IPS DF 4.7 (cell line): ENCODE data around the gene ZNF639.

ENCODE experiments used
- DNase-seq: peaks from one replicate; pipeline ENCODE4 v3.0.0-alpha.2; 2013; ENCODE audit warnings: low spot score; ENCODE audit errors: extremely low read depth

The ZNF639 gene

DNA sequence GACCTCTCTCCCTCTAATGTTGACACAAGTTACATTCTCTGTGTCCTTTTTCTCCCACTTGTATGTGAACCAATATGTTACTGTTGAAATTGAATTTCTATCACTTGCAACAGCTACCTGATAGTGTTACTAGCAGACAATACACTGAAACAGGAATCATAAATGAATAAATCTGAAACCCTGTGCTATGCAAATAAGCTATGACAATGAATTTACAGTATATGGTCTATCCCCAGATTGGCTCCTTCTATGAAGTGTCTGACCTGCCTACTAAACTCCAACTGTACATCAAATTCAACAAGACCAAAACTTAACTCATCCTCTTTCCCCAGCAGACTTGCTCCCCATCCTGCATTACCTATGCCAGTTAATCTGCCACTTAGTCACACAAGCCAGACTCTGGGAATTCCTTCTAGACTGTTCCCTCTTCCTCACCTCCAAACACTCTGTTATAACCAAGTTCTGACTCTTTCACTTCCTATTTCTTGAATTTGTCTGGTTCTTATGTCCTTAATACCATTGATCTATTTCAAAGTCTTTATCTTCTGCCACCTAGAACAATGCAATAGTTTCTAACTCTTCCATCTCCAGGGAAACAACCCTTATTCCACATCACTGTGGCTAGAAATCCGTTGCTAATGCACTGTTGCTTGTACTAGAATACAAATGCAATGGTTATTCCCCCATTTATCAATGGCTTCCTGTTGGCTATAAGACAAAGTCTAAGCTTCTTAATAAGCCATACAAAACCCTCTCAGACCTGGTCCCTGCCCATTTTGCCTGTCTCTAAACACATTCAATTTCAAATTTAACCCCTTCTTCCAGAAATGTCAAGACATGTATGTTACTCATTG lies 13.4 kb upstream of the ZNF639 start:
- no peak for DNase-seq

DNA sequence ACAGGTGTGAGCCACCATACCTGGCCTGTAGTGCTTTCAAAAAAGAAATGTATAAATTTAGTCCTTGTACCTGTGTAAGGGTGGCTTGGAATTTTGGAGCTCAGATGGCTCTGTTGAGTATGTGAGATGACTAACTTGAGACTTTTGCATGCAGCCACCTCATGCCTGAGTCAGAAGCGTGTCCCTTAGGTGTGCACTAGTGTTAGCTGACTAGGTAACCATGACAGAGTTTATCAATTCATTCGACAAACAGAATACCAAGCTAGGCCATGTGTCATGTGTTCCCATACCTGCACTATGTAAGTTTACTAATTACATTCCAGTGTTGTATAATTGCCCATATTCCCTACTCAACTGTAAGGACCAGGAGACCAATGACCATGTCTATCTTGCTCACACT lies 4.0 kb upstream of the ZNF639 start:
- DNase-seq: no peak

DNA sequence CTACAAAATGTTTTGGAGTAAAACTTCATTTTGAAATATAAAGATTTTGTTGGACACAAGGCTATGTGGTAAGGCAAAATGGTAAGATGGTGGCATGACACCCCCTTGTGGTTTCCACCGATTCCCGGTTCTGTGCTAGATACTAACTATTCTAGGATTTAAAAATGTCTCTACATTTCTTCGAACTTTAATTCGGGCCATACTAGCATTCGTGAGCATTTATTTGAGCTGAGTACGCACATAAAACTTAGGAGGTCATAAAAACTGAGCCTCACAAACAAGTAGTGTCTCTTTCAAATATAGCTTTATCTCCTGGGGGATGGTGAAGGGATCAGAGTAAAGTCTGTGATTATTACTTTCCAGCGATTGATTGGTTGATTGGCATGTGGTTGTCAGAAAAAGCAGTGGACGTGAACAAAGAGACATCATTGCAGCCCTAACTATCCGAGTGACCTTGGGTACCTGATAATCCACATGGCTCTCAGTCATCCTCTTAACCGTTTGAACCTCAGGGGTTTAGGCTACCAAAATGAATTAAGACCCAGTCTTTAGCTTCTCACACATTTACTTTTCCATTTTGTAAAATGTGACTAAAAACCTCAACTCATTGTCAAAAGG lies 1.1 kb upstream of the ZNF639 start:
- DNase-seq: no peak

DNA sequence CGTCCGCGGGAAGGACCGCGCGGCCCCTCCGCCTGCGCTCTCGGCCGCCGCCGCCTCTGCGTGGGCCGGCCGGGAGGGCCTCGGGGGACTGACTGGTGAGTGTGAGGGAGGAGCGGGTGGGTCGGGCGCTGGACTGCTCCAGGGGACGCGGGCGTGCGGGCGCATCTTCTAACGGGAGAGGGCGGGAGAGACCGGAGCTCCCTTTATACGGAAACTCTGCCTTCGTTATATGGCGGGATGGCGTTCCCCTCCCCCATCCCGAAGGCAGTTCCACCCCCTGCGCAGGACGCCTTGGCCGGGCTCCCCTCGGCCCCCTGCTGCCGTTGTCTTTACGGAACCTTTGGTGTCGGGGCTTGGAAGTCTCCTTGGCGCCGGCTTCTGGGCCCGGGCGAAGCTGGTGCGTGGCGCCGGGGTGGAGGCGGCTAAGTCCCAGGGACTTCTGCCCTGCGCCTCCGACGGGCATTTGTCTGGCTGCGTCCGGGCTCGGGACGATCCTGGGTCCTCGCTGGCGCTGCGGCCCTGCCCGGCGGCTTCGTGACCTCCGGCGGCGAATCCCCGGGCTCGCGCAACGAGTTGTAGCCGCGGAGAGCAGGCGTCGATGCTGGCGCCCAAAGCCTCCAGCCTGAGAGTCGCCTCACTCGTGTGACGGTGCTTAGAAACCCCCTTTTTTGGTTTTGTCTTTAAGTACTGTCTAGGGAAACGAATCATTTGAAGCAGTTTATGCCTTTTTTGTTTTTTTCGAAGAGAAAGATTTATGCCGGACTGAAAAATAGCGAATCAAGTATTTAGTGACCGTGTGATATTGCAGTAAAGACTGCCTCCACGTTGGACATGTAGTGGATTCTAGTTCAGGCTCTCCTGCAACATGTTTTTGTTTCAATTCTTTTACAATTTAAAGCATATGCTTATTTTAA lies 623 bp downstream of the ZNF639 start:
- no peak for DNase-seq

DNA sequence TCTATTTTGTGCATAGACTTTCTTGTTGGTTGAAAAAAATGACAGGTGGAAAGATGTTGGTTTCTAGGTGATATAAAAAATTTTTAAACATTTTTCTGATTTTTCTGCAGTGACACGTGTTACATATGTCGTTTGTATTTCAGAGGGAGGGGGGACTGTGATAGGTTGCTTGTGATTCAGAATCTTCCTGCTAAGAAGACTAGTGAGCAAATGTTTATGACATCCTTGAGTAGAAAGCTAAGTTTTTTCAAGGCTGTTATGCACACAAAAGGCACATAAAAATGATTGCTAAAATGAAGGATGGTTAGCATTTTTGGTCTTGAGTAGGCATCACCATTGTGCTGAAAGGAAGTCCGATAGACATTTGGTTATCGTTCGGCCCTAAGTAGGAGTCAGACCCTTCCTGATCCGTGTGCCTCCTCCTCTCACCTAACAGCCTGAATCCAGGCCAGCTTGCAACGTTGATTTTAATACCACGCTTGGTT lies 1.5 kb downstream of the ZNF639 start:
- DNase-seq: no peak

DNA sequence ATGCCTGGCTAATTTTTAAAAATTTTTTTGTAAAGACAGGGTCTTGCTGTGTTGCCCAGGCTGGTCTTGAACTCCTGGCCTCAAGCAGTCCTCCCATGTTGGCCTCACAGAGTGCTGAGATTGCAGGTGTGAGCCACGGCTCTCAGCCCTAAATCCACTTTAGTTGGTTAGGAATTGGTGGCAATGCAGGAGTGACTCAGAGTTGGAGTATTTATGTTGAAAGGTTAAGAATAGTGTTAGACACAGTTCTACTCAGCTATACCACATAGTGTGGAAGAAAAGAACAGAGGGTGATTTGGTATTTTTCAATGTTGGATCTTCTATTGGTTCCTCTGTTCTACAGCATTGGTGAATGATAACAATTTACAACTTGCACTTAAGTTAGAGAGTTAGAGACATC lies 7.6 kb downstream of the ZNF639 start:
- DNase-seq: no peak

DNA sequence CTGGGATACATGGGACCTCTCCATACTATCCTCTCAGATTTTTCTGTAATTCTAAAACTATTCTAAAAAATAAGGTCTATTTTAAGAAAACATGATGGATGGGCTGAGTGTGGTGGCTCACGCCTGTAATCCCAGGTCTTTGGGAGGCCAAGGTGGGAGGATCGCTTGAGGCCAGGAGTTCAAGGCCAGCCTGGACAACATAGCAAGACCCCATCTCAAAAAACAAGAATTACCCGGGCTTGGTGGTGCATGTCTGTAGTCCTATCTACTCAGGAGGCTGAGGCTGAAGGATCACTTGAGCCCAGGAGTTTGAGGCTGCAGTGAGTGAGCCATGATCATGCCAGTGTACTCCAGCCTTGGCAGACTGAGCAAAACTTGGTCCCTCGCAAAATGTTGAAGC lies 9.4 kb downstream of the ZNF639 start:
- no peak for DNase-seq

DNA sequence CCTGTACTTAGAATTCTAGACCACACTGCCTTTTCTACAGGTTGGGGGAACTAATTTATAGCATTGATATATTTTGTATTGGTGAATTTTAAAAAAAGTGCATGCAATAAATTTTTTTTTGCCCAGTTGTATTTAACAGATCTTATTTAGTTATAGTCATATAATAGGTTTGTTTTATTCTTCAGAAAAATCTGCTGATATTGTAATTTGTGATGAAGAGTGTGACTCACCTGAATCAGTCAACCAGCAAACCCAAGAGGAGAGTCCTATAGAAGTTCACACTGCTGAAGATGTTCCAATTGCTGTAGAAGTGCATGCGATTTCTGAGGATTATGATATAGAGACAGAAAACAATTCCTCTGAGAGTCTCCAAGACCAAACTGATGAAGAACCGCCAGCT lies 10.3 kb downstream of the ZNF639 start:
- DNase-seq: no peak

DNA sequence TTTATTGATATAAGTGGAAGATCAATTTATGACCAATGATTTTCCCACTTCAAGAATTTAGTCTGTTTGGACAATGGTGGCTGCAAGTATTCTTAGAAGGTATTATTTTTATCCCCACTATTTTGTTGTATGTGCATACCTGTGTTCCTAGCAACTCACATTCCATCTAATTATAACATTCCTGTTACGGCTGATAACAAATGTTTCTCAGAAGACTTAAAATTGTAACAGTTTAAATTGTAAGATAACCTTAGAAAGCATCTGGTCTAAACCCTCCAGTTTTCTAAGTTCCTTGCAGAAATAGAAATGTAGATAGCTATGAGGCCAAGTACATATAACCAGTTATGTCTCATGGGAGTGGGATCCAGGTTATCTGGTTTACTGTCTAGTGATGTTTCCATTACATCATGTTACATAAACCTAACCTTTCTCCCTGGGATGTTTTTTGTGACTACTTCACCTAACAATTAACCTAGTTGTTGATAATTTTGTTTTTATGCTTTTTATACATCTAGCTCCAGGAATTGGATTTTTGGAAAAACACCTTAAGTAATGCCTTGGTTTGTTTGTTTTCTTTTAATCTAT lies 13.6 kb downstream of the ZNF639 start:
- DNase-seq: no peak

DNA sequence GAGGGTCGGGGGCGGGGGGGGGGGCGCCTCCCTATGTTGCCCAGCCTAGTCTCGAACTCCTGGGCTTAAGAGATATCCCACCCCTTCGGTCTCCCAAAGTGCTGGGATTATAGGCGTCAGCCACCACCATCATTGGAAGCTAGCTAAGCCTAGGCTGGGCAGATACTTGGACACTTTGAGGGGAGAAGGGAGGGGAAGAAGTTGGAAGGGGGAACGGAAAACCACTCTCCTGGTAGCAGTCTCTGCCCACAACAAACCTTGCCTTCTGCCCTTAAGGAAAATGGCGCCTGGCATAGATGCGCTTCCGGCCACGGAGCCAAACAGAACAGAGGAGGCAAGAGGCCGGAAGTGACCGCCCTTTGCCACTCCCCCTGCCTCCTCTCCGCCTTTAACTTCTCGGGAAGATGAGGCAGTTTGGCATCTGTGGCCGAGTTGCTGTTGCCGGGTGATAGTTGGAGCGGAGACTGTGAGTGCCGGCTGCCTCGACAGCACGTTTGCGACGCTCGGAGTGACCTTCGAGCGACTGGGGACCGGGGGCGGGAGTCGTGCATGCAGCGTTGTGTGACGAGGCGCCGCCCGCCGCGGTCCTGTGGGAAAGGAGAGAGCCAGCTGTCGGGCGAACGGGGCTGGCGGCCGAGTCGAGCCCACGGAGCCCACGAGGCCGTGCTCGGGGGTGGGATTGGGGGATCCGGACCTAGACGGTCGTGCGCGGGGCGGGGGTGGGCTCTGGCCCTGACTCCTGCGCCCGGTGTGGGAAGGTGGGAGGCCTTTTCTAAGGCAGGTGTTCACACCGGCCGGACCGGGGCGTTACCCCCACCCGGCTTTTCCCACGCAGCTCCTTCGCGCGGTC lies 24.7 kb downstream of the ZNF639 start, which contains the start of gene MFN1:
TSS of gene MFN1 (plus strand) at position 365 of the 850 bp plus-strand sequence. CDS start 1,143 bp downstream, outside the sequence.
- peak; percentile 84 for DNase-seq

DNA sequence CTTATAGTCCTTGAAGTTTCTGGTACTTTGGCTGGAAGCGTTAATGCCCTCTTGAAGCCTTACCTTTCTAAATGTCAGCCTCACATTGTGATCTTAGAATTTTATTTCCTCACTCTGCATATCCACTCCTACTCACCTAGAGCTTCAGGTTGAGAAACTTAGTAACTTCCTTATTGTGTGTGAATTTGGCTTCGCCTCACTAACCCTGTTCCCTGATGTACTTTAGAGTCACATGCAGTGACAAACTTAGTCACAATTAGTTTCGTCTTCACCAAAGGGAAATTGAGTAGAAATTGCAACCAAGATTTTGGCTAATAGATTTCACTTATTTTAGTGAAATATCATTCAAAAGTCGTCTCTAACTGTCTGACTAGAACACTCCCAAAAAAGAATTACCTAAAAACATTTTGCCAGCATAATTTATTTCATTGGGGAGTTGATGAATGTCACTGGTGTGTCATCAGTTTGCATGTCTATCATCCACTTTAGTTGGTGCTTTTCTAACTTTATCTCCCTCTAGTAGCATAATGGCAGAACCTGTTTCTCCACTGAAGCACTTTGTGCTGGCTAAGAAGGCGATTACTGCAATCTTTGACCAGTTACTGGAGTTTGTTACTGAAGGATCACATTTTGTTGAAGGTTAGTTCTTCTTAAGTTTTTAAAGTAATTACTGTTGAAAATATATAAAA lies 25.6 kb downstream of the ZNF639 start:
- DNase-seq: no peak

DNA sequence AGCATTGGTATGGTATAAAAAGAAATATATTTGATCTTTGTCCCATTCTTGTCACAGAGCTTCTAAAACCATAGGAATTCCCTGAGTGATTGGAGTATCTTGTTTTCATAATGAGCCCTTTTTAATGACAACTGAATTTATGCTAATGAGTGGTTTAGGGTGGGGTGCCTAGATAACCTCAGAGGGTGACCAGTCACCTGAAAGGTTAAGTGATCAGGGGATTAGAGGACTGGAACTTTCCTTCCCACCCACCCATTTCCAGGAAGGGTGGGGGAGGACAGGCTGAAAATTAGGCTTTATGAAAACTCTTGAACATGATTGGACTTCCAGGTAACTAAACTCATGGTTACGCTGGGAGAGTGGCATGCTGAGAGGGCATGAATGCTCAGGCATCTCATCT lies 33.2 kb downstream of the ZNF639 start:
- DNase-seq: no peak

DNA sequence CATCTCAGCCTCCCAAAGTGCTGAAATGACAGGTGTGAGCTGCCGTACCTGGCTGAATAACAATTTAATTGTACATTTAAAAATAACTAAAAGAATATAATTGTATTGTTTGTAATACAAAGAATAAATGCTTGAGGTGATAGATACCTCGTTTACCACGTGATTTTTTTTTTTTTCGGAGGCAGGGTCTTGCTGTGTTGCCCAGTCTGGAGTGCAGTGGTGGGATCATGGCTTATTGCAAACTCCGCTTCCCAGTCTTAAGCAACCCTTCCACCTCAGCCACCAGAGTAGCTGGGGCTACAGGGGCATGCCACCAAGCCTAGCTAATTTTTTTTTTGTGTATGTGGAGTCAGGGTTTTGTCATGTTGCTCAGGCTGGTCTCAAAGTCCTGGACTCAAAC lies 40.5 kb downstream of the ZNF639 start:
- DNase-seq: no peak

DNA sequence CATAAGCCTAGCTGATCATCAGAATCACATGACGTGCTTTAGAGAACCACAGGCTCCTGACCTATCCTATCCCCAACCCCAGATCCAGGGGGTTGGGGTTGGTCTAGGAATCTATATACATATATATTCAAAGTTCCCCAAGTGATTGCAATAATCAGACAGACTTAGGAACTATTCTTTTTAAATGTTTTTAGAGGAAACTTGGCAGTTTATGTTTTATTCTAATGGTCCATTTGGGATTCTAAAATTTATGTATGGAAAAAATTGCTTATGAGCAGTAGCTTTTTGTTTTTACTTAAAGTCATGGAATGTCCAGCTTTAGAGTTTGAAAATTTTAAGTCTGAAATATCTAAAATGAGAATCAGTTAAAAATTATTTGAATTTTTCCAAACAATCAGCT lies 46.8 kb downstream of the ZNF639 start:
- no peak for DNase-seq

DNA sequence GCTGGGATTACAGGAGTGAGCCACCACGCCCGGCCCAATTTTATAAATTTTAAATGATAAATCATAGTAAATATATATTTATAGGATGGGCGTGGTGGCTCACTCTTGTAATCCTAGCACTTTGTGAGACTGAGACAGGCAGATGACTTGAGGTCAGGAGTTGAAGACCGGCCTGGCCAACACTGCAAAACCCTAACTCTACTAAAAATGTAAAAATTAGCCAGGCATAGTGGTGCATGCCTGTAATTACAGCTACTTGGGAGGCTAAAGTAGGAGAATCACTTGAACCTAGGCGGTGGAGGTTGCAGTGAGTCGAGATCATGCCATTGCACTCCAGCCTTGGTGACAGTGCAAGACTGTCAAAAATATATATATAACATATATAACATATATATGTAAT lies 51.1 kb downstream of the ZNF639 start:
- no peak for DNase-seq

DNA sequence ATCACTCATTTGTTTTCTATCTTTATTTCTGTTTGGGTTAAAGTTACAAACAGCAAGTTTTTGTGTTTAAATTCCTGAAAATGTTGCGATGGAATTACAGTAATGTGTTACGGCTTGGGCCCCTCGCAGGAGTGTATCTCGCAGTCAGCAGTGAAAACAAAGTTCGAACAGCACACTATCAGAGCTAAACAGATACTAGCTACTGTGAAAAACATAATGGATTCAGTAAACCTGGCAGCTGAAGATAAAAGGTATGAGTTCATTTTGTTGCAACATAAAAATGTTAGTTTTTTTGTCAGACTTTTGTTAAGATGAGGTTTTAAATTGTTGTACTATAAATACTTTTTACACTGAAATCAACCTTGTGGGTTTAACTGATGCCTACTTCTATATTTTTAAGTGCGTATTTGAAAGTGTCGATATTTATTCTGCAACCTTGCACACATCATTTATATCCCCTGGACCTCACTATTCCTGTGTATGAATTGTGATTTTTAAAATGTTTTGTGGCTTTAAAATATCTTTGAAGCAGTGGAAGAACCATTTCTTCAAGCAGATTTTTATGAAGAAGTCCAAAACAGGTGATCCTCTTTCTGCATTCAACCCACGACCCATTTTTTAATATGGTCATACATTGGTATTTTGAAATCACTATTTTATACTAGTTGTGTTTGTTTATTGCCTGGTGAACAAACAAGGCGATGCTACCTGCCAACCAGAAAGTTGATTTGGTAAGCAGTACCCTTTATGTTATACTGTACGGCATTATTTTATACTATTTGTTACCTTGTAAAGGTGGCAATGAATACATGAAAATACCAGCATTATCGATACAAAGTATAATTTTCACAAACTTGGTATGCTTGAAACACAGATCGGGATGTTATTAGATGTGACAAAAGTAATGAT lies 52.5 kb downstream of the ZNF639 start:
- DNase-seq: no peak

DNA sequence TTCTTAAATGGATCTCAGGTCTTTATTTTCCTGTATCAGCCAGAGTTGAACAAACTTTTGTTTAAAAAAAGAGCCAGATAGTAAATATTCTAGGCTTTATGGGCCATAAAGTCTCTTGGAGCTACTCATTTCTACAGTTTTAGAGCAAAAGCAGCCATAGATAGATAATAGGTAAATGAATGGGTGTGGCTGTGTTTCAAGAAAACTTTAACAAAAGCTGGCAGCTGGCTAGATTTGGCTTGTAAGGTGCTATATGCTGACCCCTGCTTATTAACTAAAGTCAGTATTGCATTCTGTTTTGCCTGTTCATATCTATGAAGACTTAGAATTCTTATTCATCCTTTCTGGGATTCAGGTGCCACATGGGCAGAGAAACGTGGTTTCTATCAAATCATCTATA lies 53.6 kb downstream of the ZNF639 start:
- no peak for DNase-seq
